ENCODE measurements around the gene CUX1.
A peak's percentile ranks its signal among the peaks of the same experiment; 100 is the strongest.
"Not testable (repeated sequence)": the region's sequence is repeated elsewhere in the genome, so short reads cannot be mapped to it uniquely, and the experiment has no call there.

Gene CUX1

DNA sequence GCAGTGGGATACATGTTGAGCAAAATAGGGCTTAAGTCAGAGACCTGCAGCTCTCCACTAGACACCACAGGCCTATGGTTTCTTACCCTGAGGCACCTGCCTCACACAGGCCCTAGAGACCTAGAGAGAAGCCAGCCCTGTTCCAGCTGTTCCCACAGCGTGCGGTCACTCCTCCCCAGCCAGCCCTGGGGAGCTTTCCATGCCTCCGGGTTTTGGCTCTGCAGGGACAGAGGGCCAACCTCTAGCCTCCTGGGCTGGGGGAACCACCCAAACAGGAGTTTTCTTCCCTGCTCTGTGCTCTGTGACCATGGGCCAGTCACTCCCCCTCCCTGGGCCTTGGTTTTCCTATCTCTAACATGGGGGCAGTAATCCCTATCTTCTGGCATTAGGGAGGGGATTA, 502.2 kb downstream of the CUX1 start:
- DNase-seq (ENCODE audit: low read depth) = no peak
- H3K4me3 ChIP-seq (ENCODE audit: control insufficient read depth, low read depth, low read length) = no peak overlapping the region
- TF ChIP-seq, protein P1, sequence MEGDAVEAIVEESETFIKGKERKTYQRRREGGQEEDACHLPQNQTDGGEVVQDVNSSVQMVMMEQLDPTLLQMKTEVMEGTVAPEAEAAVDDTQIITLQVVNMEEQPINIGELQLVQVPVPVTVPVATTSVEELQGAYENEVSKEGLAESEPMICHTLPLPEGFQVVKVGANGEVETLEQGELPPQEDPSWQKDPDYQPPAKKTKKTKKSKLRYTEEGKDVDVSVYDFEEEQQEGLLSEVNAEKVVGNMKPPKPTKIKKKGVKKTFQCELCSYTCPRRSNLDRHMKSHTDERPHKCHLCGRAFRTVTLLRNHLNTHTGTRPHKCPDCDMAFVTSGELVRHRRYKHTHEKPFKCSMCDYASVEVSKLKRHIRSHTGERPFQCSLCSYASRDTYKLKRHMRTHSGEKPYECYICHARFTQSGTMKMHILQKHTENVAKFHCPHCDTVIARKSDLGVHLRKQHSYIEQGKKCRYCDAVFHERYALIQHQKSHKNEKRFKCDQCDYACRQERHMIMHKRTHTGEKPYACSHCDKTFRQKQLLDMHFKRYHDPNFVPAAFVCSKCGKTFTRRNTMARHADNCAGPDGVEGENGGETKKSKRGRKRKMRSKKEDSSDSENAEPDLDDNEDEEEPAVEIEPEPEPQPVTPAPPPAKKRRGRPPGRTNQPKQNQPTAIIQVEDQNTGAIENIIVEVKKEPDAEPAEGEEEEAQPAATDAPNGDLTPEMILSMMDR (conservative IDR thresholded peaks at IDR 0.05; ENCODE audit: control insufficient read depth, insufficient read depth, low read depth, low read length) = no peak

DNA sequence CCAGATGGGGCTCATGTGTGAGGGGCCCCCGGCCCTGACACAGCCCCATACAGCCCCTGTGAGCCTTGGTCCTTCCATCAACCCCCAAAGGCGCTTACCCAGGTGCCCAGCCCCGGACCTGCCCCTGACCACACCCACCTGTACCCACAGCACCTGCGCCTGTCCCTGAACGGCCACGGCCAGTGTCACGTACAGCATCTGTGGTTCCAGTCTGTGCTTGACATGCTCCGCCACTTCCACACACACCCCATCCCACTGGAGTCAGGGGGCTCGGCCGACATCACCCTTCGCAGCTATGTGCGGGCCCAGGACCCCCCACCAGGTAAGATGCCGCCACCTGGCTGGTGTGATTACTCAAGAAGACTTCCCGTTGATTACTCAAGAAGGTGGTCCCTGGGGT, 502.8 kb downstream of the CUX1 start:
- TF ChIP-seq, protein P1 (conservative IDR thresholded peaks at IDR 0.05; ENCODE audit: control insufficient read depth, insufficient read depth, low read depth, low read length) = no peak

DNA sequence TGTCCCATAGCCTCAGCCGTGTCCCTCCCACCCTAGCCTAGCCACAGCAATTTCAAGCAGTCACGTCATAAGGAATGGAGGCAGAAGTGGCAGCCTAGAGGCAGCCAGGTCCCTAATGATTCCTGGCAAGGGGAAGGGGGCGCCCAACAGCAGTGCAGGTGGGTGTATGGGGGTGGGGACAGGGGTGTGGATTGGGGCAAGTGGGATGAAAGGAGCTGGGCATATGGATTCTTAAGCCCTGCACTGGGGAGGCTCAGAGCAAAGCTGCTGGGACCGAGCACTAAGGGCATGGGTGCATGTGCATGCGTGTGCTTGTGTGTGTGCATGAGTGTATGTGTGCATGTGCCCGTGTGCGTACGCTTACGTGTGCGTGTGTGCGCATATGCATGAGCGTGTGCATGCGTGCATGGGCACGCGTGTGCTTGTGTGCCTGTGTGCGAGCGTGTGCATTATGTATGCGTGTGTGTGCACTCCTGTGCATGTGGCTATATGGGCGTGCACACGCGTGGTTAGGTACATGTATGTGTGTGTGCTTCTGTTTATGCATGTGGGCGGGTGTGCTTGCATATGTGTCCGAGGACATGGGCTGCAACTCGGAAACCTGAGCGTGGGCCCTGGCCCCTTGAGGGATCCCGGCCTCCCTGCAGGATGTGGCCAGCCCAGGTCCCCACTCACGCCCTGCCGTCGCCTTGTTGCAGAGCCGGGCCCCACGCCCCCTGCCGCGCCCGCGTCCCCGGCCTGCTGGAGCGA, 503.4 kb downstream of the CUX1 start:
- TF ChIP-seq, protein P1 (conservative IDR thresholded peaks at IDR 0.05; ENCODE audit: control insufficient read depth, insufficient read depth, low read depth, low read length) = no peak
- DNase-seq (ENCODE audit: low read depth) = no peak
- no peak overlapping the region for H3K4me3 ChIP-seq (ENCODE audit: control insufficient read depth, low read depth, low read length)

More for the DNA sequence above, 502.8 kb downstream of the CUX1 start:
- no peak overlapping the region for H3K4me3 ChIP-seq (ENCODE audit: control insufficient read depth, low read depth, low read length)
- DNase-seq (ENCODE audit: low read depth) = no peak

DNA sequence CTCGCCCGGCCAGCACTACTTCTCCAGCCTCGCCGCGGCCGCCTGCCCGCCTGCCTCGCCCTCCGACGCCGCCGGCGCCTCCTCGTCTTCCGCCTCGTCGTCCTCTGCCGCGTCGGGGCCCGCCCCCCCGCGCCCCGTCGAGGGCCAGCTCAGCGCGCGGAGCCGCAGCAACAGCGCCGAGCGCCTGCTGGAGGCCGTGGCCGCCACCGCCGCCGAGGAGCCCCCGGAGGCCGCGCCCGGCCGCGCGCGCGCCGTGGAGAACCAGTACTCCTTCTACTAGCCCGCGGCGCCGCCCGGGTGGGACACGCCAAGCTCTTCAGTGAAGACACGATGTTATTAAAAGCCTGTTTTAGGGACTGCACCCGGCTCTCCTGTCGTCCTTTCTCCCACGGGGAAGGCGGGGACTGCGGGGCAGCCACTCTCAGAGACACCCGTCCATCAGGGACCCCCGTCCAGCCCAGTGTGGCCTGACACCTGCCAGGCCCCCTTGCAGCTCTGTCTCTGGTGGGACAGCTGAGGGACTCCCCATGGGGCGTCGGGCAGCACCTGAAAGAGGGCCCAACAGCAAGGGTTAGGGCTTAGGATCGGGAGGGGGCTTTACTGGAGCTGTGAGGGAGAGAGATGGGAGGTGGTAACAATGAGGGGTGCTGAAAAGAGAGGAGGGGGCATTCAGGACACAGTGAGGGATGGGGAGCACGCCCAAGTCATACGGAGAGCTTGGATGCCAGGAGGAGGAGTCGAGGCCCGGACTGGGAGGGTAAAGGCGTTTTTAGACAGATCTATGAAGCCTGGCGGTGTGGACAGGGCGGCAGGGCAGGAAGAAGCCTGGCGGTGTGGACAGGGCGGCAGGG, 504.1 kb downstream of the CUX1 start:
- TF ChIP-seq, protein P1 (conservative IDR thresholded peaks at IDR 0.05; ENCODE audit: control insufficient read depth, insufficient read depth, low read depth, low read length) = no peak
- H3K4me3 ChIP-seq (ENCODE audit: control insufficient read depth, low read depth, low read length) = no peak overlapping the region
- no peak for DNase-seq (ENCODE audit: low read depth)

DNA sequence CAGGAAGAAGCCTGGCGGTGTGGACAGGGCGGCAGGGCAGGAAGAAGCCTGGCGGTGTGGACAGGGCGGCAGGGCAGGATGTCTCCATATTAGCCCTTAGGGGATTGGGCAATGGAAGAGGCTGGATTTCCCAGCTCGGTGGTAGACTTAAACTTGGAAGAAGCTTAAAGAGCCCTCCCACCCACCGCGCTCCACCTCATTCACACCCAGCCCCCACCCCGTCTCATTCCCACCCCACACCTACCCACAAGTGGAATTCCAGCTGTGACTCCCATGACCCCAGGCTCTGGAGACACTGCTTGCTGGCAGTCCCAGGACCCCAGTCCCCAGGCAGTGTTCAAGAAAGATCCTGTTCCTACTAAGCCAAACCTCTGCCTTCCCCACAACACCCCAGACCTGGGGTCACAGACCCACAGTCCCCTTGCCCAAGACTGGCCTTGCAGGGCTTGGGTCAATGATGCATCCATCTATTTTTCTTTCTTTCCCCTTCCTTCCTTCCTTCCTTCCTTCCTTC, 504.8 kb downstream of the CUX1 start:
- TF ChIP-seq, protein P1 (conservative IDR thresholded peaks at IDR 0.05; ENCODE audit: control insufficient read depth, insufficient read depth, low read depth, low read length) = no peak
- no peak overlapping the region for H3K4me3 ChIP-seq (ENCODE audit: control insufficient read depth, low read depth, low read length)
- peak; percentile 19 for DNase-seq (ENCODE audit: low read depth)

DNA sequence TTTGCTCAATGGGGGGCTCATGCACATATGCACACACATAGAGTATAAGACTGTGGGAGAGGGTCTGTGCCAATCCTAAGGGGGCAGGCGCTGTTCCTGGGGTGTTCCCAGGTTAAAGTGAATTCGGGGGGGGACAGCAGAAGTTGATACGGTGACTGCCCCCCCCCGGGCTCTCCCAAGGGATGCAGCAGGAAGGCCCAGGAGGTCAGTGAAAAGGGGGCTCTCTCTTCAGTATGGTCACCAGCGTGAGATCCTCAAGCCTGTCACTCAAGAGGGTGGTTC, 506.4 kb downstream of the CUX1 start:
- no peak for DNase-seq (ENCODE audit: low read depth)
- TF ChIP-seq, protein P1 (conservative IDR thresholded peaks at IDR 0.05; ENCODE audit: control insufficient read depth, insufficient read depth, low read depth, low read length) = no peak
- H3K4me3 ChIP-seq (ENCODE audit: control insufficient read depth, low read depth, low read length) = no peak overlapping the region

DNA sequence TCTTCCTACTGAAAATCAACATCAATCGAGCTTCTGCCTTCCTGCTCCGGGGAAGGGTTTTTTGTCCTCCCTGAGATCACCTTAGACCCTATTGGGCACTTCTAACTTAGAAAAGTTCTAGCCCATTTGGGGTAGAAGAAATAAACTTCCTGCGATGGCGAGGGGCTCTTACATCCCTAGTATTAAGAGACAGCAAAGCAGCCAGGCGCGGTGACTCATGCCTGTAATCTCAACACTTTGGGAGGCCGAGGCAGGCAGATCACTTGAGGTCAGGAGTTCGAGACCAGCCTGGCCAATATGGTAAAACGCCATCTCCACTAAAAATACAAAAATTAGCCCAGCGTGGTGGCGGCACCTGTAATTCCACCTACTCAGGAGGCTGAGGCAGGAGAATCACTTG, 507.7 kb downstream of the CUX1 start:
- not testable (repeated sequence) for H3K4me3 ChIP-seq (ENCODE audit: control insufficient read depth, low read depth, low read length); DNase-seq (ENCODE audit: low read depth)

Data from fibroblast of mammary gland (primary cell).